HG03457 (cell line): ENCODE measurements around the gene RSBN1L.

Experiments used
- ATAC-seq: cut with Tn5 transposase; IDR thresholded peaks from one replicate; pipeline ENCODE4 v1.9.1; 2021; ENCODE audit warnings: moderate number of reproducible peaks; ENCODE audit not compliant: unreplicated experiment

Gene RSBN1L

DNA sequence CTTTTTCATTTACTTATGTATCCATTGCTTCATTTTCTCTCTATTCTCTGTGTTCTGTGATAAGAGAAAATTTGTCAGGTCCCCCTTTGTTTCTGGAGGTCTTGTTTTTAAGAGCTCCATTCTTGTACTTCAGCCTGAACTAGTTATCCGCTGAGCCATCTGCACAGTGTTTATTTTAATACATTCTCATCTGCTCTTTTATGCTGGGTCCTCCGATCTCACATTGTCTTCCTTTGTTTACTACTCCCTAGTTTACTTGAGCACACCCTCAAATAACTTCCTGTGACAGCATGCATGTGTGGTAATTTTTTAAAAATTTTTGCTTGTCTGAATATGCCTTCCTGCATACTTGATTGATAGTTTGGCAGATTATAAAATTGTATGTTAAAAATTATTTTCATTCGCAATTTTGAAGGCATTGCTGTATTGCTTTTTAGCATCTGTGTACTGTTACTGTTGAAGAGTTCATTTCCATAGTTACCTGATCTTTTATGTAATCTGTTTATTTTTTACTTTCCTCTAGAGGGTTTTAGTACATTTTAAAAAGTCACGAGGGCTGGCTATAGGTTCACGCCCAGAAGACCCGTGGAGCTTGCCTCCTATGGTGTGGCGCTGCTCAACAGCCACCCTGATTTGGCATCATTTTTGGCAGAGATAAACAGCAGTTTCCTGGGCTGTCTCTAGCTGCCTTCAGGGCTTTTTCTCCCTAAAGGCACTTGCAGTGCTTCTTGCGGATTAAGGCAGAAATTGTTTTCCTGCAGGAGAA, 31.9 kb downstream of the RSBN1L start:
- no peak for ATAC-seq

DNA sequence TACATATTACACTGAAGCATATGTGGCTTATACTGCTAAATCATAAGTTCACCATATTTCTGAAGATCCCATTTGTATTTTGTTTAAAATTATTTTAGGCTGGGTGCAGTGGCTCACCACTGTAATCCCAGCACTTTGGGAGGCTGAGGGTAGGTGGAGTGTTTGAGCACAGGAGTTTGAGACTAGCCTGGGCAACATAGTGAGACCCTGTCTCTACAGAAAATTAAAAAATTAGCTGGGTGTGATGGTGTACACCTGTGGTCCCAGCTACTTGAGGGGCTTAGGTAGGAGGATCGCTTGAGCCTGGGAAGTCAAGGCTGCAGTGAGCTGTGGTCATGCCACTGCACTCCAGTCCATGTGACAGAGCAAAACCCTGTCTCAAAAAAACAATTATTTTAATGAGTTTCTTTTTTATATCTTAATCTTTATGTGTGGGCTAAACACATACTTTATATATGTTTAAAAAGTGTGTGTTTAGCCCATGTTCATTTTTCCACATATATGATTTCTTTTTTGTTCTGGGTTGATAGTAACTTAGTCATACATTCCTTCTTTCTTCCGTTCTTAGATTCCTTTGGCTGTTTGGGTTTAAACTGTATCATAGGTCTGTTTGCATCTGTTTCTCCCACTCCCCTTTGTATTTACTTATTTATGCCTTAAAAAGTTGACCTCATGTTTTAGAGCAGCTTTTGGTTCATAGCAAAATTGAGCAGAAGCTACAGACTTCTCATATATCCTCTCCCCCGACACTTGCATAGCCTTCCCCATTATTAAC, 33.5 kb downstream of the RSBN1L start:
- no peak for ATAC-seq

DNA sequence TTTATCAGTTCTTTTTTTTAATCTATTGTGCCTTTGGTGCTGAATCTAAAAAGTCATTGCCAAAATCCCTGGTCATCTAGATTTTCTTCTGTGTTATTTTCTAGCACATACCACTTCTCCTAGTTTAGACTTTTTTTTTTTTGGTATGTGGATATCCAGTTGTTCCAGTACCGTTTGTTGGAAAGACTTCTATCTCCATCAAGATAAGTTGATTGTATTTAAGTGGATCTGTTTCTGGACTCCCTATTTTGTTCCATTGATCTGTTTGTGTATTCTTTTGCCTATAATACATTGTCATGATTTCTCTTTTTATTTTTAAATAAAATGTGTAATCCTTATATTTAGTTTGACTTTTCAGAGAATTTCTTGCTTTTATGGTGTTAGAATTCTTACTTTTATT, 35.5 kb downstream of the RSBN1L start:
- ATAC-seq = no peak

DNA sequence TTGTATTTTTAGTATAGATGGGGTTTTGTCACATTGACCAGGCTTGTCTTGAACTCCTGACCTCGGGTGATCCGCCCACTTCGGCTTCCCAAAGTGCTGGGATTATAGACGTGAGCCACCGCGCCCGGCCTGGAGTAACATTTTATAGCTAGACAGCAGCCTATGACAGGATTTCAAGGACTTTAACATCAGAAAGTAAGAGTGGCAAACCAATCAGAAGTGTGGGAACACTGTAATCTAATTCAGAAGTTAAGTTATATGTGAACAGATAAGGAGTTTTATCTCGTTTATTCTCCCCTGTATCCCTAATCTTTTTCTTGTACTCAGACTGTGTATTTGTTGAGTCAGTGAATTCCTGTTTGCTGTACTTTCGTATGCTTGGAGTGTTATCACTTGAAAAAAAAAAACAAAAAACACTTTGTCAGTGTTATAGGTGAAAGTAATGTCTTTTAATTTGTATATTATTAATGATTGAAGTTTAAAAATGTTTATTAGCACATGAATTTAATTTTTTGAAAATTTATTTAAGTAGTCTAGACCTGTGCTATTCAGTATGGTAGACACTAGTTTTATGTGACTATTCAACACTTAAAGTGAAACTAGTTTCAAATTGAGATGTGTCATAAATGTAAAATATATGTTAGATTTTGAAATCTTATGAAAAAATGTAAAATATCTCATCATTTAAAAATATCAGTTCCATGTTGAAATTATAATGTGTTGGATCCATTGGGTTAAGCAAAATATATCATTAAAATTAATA, 38.6 kb downstream of the RSBN1L start:
- ATAC-seq = no peak

DNA sequence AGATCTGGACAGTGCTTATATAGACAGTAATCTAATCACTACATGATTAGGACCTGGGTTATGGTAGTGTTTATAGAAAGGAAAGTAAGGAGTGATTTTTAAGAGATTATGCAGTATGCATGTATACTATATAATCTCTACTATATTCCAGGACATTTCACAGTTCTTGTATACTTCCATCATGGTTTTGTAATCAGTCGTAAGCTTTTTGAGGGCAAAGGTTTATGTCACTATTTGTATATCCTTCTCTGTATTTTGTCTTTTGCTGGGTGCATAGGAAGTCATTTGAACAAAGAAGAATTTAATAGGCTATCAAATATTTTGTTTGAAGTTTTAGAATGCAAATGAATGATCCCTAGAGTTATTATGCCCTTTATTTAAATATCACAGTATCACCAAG, 39.2 kb downstream of the RSBN1L start:
- ATAC-seq = no peak

DNA sequence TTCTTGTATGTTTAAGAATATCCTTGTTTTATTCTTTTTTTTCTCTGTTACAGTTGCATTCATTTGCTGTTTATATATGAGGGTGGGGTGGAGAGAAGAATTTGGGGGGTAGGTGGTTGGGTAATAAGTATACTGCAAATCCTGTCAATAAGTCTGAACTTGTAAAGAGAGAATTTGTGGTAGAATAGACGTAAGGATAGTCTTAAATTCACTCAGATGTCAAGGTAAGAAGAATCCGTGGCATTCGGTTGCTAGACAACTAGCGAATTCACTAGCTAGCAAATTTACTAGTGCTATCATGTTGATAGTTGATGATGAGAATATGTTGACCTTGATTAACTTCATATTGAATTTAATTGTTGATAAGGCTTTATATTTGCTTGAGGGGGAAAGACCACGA, 40.7 kb downstream of the RSBN1L start:
- ATAC-seq = no peak

DNA sequence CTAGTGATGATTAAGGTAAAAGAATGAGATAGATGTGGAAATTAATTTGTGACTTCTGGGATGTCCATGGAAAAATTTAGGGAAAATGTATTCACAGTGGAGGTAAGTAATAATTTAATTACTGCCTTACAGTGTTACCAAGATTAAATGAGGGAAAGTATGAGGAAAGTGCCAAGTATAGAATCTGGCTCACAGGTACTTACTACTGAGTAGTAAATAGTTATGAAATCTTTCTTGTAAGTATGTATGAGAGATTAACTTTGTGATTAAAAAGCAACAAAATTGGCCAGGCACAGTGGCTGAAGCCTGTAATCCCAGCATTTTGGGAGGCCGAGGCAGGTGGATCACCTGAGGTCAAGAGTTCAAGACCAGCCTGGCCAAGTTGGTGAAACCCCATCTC, 42.1 kb downstream of the RSBN1L start:
- ATAC-seq = no peak

DNA sequence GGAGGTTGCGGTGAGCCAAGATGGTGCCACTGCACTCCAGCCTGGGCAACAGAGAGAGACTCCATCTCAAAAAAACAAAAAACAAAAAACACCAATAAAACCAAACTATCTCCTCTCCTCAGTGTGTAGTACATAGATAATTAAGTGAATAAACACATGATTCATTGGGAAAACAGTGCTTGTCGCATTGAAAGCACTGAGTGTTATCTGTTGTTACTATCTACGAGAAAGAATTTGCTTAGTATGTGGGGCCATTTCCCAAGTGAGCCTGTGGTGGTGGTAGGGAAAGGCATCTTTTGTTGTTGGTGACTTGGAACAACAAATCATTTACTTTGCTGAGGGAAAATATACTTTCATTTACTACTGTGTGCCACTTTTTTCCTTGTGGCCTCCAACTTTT, 42.6 kb downstream of the RSBN1L start:
- no peak for ATAC-seq

DNA sequence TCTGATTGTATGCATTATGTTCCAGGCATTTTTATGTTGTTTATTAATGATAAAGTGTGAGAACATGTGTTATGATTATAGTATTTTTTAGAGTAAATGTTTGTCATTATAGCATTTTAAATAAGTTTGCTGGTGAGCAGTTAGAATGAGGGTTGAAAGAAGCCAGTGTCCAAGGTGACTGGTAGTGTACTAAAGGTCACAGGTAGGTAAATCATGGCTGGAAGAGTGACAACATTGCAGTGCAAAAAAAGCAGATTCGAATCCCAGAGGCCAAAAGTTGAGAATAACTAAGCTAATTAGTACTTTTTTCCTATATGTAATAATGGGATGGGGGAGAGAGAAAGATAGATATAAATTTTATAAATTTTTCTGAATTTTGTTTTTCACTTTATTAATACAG, 44.0 kb downstream of the RSBN1L start:
- no peak for ATAC-seq

DNA sequence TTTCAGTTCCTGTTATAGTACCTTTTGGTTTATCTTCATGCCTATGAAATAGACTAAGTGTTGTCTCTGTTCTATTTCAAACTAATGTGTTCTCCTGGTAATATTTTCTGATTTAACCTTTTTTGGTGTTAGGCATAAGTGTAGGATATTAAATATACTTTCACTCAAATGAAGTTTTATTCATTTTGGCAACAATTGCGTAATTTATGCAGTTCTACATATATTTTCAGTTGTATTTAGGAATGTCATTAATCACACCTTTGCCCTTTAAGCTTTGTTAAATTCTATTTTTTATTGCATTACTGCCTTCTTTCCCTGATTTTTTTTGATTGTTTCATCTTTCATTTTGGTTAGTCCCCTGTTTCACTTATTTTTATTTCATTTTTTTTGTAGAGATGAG, 47.3 kb downstream of the RSBN1L start:
- ATAC-seq = no peak

DNA sequence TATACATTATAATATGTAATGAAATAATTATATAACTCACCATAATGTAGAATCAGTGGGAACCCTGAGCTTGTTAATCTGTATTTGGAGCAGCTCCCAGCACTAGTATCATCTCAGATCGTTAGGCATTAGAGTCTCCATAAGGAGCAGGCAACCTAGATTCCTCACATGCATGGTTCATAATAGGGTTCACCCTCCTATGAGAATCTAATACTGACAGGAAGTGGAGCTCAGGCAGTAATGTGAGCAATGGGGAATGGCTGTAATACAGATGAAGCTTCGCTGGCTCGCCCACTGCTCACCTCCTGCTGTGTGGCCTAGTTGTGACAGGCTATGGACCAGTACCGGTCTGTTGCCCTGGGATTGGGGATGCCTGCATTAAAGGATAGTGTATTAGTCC, 49.5 kb downstream of the RSBN1L start:
- ATAC-seq = no peak

DNA sequence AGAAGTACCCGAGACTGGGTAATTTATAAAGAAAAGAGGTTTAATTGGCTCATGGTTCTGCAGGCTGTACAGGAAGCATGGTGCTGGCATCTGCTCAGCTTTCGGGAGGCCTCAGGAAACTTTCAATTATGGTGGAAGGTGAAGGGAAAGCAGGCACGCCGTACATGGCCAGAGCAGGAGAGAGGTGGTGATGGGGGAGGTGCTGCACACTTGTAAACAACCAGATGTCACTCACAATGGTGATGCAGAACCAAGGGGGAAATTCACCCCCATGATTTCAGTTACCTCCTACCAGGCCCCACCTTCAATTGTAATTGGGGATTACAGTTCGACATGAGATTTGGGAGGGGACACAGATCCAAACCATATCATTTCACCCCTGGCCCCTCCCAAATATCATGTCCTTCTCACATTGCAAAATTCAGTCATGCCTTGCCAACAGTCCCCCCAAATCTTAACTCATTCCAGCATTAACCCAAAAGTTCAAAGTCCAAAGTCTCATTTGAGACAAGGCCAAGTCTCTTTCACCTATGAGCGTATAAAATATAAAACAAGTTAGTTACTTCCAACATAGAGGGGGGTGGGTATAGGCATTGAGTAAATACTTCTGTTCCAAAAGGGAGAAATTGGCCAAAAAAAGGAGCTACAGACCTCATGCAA, 50.0 kb downstream of the RSBN1L start:
- no peak for ATAC-seq

DNA sequence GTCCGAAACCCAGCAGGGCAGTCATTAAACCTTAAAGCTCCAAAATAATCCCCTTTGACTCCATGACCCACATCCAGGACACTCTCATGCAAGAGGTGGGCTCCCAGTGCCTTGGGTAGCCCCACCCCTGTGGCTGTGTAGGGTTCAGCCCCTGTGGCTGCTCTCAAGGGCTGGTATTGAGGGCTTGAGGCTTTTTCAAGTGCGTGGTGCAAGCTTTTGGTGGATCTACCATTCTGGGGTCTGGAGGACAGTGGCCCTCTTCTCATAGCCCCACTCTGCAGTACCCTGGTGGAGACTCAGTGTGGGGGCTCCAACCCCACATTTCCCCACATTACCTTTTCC, 50.5 kb downstream of the RSBN1L start:
- no peak for ATAC-seq

DNA sequence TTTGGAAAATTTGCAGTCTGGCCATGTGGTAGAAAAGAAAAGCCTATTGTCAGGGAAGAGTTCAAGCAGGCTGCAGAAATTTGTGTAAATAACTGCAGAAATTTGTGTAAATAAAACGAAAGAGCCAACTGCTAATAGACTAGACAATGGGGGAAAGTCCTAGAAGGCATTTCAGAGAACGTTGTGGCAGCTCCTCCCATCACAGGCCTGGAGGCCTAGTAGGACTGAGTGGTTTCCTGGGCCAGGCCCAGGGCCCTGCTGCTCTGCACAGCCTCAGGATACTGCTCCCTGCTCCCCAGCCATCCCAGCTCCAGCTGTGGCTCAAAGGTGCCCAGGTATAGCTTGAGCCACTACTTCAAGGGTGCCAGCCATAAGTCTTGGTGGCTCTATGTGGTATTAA, 50.9 kb downstream of the RSBN1L start:
- no peak for ATAC-seq

DNA sequence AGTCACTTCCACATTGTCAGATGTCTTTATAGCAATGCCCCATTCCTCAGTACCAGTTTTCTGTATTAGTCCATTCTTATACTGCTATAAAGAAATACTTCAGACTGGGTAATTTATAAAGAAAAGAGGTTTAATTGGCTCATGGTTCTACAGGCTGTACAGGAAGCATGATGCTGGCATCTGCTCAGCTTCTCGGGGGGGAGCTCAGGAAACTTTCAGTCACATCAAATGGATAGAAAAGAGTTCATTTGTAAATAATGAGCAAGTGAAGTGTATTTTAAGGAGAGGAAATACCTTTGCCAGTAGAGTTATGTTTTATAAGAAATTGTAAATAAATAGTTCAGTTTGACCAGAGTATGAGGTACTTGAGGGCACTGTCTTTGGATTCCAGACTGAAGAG, 51.5 kb downstream of the RSBN1L start:
- no peak for ATAC-seq

DNA sequence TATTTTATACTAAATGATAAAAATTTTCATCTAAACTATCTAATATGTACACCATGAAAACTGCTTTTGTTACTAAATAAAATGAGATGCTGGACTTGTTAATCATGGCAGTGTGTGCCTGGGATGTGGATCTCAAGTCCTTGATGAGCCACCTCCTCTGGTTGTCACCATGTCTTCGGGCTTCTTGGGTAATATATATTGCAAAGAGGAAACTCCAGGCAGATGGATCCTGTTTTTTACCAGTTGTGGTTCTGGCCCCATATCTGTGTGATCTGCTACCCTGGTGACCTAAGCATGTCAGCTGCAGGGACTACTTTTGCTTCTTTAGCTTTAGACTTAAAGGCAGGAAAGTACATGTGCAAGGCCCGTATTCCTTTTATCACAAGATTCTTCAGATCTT, 55.8 kb downstream of the RSBN1L start:
- no peak for ATAC-seq

DNA sequence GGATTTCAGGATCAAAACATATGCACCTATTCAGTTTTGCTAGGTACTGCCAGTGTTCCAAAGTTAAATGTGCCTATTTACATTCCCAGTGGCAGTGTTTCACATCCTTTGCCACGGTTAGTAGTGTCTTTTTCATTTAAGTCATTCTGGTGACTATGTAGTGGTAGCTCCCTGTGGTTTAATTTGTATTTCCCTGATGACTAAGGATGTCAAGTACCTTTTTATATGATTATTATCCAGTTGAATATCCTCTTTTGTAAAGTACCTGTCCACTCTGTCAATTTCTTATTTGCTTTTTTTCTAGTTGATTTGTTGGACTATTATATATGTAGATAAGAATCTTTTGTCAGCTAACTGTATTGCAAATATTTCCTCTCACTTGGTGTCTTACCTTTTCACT, 56.9 kb downstream of the RSBN1L start:
- no peak for ATAC-seq

DNA sequence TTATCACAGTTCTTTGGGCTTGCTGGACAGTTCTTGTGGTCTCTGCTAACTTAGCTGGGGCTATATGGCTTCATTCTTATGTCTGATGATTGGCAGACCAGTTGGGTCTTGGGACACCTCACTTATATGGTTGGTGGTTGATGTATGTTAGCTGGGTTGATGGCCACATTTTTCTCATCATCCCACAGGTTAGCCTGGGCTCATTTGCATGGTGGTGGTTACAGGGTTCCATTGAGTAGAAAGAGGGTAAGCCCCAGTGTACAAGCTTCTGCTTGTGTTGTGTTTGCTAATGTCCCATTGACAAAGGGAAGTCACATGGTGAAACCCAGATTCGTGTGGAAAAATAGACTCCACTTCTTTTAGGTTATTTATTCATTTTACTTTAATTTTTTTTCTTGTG, 61.3 kb downstream of the RSBN1L start:
- ATAC-seq = peak; percentile 81

DNA sequence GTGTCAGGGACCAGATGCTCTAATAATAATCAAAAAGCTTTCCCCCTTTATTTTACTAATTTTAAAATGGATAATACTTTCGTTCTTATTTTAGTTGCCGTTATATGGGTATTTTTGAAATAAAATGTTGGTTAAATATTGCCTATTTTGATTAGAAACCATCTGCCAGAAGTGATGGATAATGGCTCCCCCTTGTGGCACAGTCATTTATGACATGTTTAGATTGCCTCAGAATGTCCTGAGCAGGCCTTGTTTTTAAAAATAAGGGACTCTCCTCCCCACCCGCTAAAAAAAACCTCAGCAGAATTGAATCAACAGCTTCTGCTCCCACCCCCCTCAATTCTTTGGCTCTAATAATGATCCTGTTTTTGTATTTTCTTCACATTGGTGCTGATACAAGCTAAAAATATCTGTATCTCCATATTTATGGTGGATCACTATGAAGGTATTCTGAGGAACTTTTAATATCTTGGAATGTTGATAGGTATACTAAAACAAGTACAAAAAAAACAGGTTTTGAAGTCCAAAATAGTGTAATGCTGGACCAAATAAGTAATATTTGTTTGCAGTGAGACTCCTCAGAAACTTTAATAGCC, 63.1 kb downstream of the RSBN1L start:
- no peak for ATAC-seq

DNA sequence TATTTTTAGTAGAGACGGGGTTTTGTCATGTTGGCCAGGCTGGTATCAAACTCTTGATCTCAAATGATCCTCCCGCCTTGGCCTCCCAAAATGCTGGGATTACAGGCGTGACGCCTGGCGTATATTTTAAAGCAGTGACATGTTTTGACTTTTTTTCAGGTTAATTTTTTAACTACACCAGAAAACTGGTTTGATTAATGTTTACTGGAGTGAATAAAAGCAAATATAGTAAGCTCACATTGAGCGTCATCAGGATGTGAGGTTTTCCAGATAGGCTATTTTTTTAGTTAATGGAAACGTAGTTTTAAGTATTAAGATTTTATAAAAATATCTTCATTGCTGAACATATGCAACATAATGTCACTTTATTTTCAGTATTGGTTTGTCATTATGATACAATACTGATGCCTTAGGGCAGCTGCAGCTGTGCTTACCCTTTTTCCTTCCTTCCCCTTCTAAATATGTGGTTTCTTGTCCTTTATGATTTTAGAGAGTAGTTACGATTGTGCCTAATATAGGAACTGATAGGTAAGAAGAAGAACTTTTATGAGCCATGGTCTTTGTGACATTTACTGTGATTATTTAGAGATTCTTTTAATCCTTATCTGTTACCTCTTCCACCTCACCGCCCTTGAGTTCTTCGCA, 64.7 kb downstream of the RSBN1L start:
- no peak for ATAC-seq

DNA sequence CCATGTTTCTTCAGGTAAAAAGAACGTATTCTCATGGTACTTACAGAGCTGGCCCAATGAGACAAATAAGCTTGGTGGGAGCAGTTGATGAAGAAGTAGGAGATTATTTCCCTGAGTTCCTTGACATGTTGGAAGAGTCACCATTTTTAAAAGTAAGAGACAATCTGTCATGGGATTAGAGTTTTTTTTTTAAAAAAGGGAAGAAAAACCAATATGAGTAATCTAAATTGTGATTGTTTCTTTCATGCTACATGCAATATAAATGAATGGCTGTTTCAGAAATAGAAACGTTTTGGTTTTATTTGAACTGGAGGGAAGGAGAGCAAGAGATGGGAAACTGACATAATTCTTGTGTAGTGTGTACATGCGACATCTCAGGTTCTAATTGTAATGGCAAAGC, 69.2 kb downstream of the RSBN1L start:
- ATAC-seq = no peak
